ENCODE data around the gene RND3.

- TF ChIP-seq, protein P1, sequence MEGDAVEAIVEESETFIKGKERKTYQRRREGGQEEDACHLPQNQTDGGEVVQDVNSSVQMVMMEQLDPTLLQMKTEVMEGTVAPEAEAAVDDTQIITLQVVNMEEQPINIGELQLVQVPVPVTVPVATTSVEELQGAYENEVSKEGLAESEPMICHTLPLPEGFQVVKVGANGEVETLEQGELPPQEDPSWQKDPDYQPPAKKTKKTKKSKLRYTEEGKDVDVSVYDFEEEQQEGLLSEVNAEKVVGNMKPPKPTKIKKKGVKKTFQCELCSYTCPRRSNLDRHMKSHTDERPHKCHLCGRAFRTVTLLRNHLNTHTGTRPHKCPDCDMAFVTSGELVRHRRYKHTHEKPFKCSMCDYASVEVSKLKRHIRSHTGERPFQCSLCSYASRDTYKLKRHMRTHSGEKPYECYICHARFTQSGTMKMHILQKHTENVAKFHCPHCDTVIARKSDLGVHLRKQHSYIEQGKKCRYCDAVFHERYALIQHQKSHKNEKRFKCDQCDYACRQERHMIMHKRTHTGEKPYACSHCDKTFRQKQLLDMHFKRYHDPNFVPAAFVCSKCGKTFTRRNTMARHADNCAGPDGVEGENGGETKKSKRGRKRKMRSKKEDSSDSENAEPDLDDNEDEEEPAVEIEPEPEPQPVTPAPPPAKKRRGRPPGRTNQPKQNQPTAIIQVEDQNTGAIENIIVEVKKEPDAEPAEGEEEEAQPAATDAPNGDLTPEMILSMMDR (conservative IDR thresholded peaks at IDR 0.05; ENCODE audit: low read length), result no peak
- no peak for TF ChIP-seq EZH2phosphoT487 (IDR thresholded peaks at IDR 0.05; ENCODE audit: borderline replicate concordance, low read depth, low read length)
These were observed 48.8 kb downstream of the RND3 start for GRCh38 chr2:150438654-150439053.
